Measurements from ENCODE around the gene TMEM74B. TPM values are rescaled to one million over a fixed set of nuclear protein-coding genes. Genes with fewer than 3 reads are reported as not detected.

Gene TMEM74B
- total RNA-seq: not detected

- Histone ChIP-seq H3K27ac (no peak within 1 kb of the TSS), H3K27me3 (peaks cover 7% of the 10 kb centered on the region), H3K4me3 (peak within 1 kb of the TSS; percentile 53 to 62), H3K4me1 (peaks cover 4% of the 10 kb centered on the region in 2 donors), H3K36me3 (no peaks in the 10 kb centered on the region), H3K9me3 (no peaks in the 10 kb centered on the region)
- intact Hi-C loops (cut with DNase I): no loop called here
- no peak for TF ChIP-seq CTCF (IDR thresholded peaks at IDR 0.05)
- no peak for DNase-seq (ENCODE audit: low spot score in 2 of 2)
Observed at GRCh38 chr20:1184638-1185315, at the start of gene TMEM74B. Gene TMEM74B, minus strand, starts transcription at chr20:1184981. Its CDS starts 1,180 bp downstream, at chr20:1183801.

- Histone ChIP-seq H3K9me3 (no peaks in the 10 kb centered on the region), H3K27me3 (peaks cover 5% of the 10 kb centered on the region), H3K4me3 (no peak overlapping the region), H3K27ac (no peak overlapping the region), H3K36me3 (no peaks in the 10 kb centered on the region), H3K4me1 (no peaks in the 10 kb centered on the region)
- no peak for TF ChIP-seq CTCF (IDR thresholded peaks at IDR 0.05)
- intact Hi-C loops (cut with DNase I): no loop called here
- no peak for DNase-seq (ENCODE audit: low spot score in 2 of 2)
Observed at GRCh38 chr20:1232286-1233111, 47.7 kb upstream of the TMEM74B start.

GRCh38 chr20:1229541-1229940 lies 44.8 kb upstream of the TMEM74B start:
- TF ChIP-seq CTCF (IDR thresholded peaks at IDR 0.05): no peak
- H3K27ac ChIP-seq: no peak overlapping the region
- DNase-seq (ENCODE audit: low spot score in 2 of 2): no peak
- H3K4me1 ChIP-seq: peaks cover 5 to 6% of the 10 kb centered on the region in 2 donors
- no peaks in the 10 kb centered on the region for H3K36me3 ChIP-seq
- H3K27me3 ChIP-seq: peaks cover 5% of the 10 kb centered on the region
- H3K9me3 ChIP-seq: no peaks in the 10 kb centered on the region
- no peak overlapping the region for H3K4me3 ChIP-seq
- intact Hi-C loops (cut with DNase I): no loop called here

GRCh38 chr20:1225783-1226654 lies 41.2 kb upstream of the TMEM74B start, which contains the start of gene RAD21L1:
Gene RAD21L1, plus strand, starts transcription at chr20:1226044. Its CDS starts 2,410 bp downstream, at chr20:1228454.
- no peak for TF ChIP-seq CTCF (IDR thresholded peaks at IDR 0.05)
- H3K4me1 ChIP-seq: peaks cover 5 to 6% of the 10 kb centered on the region in 2 donors
- no peak within 1 kb of the TSS for H3K27ac ChIP-seq
- peak in 1 of 2 donors; percentile 70 for DNase-seq (ENCODE audit: low spot score in 2 of 2)
- H3K27me3 ChIP-seq: peaks cover 5% of the 10 kb centered on the region
- H3K9me3 ChIP-seq: no peaks in the 10 kb centered on the region
- intact Hi-C loops (cut with DNase I): no loop called here
- peak within 1 kb of the TSS; percentile 60 to 80 for H3K4me3 ChIP-seq
- H3K36me3 ChIP-seq: no peaks in the 10 kb centered on the region

GRCh38 chr20:1225263-1225782 lies 40.5 kb upstream of the TMEM74B start:
- Histone ChIP-seq H3K4me3 (peak overlapping the region; percentile 33 to 80), H3K9me3 (no peaks in the 10 kb centered on the region), H3K27me3 (peaks cover 5% of the 10 kb centered on the region), H3K27ac (no peak overlapping the region), H3K36me3 (no peaks in the 10 kb centered on the region), H3K4me1 (peaks cover 5 to 6% of the 10 kb centered on the region in 2 donors)
- intact Hi-C loops (cut with DNase I): no loop called here
- TF ChIP-seq CTCF (IDR thresholded peaks at IDR 0.05): no peak
- DNase-seq (ENCODE audit: low spot score in 2 of 2): no peak
